Glutamatergic neuron (in vitro differentiated cells): Measurements from ENCODE around the gene AGPS. TPM values are rescaled to one million over a fixed set of nuclear protein-coding genes. Genes with fewer than 3 reads are reported as not detected.

Experiments
- DNase-seq: peaks from one replicate; pipeline ENCODE4 v3.0.0; 2022
- H3K27ac Mint-ChIP-seq: one replicate; pipeline ENCODE4 v1.8.0; 2020; ENCODE audit warnings: mild to moderate bottlenecking, mixed read lengths, inconsistent platforms; ENCODE audit not compliant: unreplicated experiment
- H3K27me3 Mint-ChIP-seq: one replicate; pipeline ENCODE4 v1.8.0; 2020; ENCODE audit warnings: mild to moderate bottlenecking, moderate library complexity, mixed read lengths, inconsistent platforms; ENCODE audit not compliant: unreplicated experiment
- H3K36me3 Mint-ChIP-seq: one replicate; pipeline ENCODE4 v1.8.0; 2020; ENCODE audit warnings: mild to moderate bottlenecking, mixed read lengths, inconsistent platforms; ENCODE audit not compliant: unreplicated experiment
- H3K4me1 Mint-ChIP-seq: one replicate; pipeline ENCODE4 v1.8.0; 2020; ENCODE audit warnings: mild to moderate bottlenecking, low read depth, mixed read lengths, inconsistent platforms; ENCODE audit not compliant: unreplicated experiment
- H3K4me3 Mint-ChIP-seq: one replicate; pipeline ENCODE4 v1.8.0; 2020; ENCODE audit warnings: mild to moderate bottlenecking, mixed read lengths, inconsistent platforms; ENCODE audit not compliant: unreplicated experiment
- H3K9me3 Mint-ChIP-seq: one replicate; pipeline ENCODE4 v1.8.0; 2020; ENCODE audit warnings: mild to moderate bottlenecking, moderate library complexity, mixed read lengths, inconsistent platforms; ENCODE audit not compliant: unreplicated experiment
- CTCF ChIP-seq: fragments of 200-600 bp; sonication (generic); IDR thresholded peaks from one replicate; pipeline ENCODE4 v1.5.0; 2021; ENCODE audit not compliant: partially characterized antibody, unreplicated experiment
- total RNA-seq: library from RNA; stranded (reverse); fragmentation: NEBNext Ultra II Directional; extraction: Animal tissue kit (Norgen Biotek cat#: 25700); gene quantifications from one replicate; pipeline ENCODE4 v1.2.1, GENCODE V29; 2021; ENCODE audit not compliant: unreplicated experiment

AGPS gene
- total RNA-seq, 1 donor from 2014 or later = 50.8 TPM

DNA sequence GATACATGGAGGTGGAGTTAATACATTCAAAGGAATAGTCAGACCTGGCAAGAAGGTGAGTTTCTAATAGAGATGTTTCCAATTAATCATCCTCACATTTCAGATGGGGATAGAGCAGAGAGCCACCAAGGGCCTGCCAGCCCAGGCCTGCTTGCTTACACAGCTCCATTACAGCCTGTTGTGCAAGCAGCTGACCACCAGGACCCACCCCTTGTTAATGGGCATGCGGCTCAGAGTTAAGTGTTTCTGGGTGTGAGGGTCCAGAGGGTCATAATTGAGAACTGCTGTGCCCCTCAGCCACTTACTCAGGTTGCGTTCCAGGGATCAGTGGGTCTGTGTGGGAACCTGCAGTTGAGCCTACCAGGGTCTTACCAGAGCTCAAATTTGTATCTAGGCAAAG is 199.8 kb downstream of the AGPS start:
- Mint-ChIP-seq H3K27ac (no peak overlapping the region), H3K27me3 (peaks cover 2% of the 10 kb centered on the region), H3K4me3 (no peak overlapping the region), H3K36me3 (no peaks in the 10 kb centered on the region), H3K4me1 (peaks cover 6% of the 10 kb centered on the region), H3K9me3 (no peaks in the 10 kb centered on the region)
- no peak for DNase-seq
- no peak for TF ChIP-seq CTCF

DNA sequence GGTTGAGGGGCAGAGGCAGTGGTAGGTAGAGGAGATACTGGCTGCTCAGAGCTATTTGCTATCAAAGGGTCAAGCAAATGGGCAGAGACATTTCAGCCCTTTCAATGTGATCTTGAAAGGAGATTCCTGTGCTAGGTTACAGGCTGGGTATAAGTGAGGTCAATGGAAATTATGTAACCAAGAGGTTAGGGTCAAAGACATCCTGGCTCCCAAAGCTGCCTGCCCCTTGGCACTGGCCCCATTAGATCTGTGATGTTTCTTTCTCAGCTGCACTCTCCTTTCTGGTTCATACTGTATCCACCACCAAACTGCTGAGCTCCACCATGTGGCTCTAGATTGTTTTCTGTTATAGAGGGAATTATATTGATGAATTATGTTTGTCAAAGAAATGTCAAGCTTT is 200.4 kb downstream of the AGPS start:
- DNase-seq = no peak
- Mint-ChIP-seq H3K4me1 (peaks cover 12% of the 10 kb centered on the region), H3K9me3 (no peaks in the 10 kb centered on the region), H3K27me3 (peaks cover 2% of the 10 kb centered on the region), H3K36me3 (no peaks in the 10 kb centered on the region), H3K27ac (no peak overlapping the region), H3K4me3 (no peak overlapping the region)
- TF ChIP-seq CTCF = no peak

DNA sequence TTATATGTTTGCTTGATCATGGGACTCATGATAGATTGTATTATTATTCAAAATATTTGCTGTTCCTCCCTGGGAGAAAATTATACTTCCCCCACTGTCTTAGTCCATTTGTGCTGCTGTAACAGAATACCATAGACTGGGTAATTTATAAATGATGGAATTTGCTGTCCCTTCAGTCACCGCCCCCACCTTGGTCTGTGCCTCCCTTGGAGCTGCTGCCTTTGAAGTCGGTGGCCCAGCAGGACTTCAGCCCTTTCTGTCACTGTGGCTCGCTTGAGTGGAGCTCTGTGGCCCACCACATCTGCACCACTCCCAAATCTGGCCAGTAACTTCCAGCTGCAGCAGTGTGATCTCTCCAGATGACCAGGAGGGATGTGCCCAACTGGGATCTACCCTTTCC is 200.8 kb downstream of the AGPS start:
- no peak for TF ChIP-seq CTCF

More for the DNA sequence above, 200.8 kb downstream of the AGPS start:
- peaks cover 4% of the 10 kb centered on the region for H3K27me3 Mint-ChIP-seq
- H3K4me1 Mint-ChIP-seq = peaks cover 16% of the 10 kb centered on the region
- H3K36me3 Mint-ChIP-seq = no peaks in the 10 kb centered on the region
- no peak for DNase-seq
- no peak overlapping the region for H3K4me3 Mint-ChIP-seq
- peaks cover 3% of the 10 kb centered on the region for H3K9me3 Mint-ChIP-seq
- no peak overlapping the region for H3K27ac Mint-ChIP-seq

Other genes with a start within 250 kb of the AGPS start
- 251 TPM for gene HNRNPA3, start 180.0 kb upstream of the AGPS start, total RNA-seq
- 51.4 TPM for gene NFE2L2, start 128.0 kb upstream of the AGPS start, total RNA-seq